Right lung (tissue), 5 donors: Measurements from ENCODE around the gene ATP5PD. TPM values are rescaled to one million over a fixed set of nuclear protein-coding genes. Genes with fewer than 3 reads are reported as not detected.

Experiments used
- DNase-seq, 2 donors: peaks; one replicate each; pipeline ENCODE4 v3.0.0-alpha.2; 2013
- polyA plus RNA-seq, 5 donors: library from polyadenylated mRNA; unstranded; fragments of 120-200 nt; gene quantifications; one replicate each; pipeline versions ENCODE4 v1.2.1 to v1.2.3, GENCODE V29; 2013; ENCODE audit warnings: inconsistent platforms in 1 of 5, low replicate concordance in 1 of 5; ENCODE audit not compliant: insufficient read length in 5 of 5, insufficient read depth in 1 of 5

Gene ATP5PD
- polyA plus RNA-seq, 5 donors, result 200 to 252 (median 213) TPM

- DNase-seq, result no peak
Observed at GRCh38 chr17:75001915-75002843, 44.6 kb downstream of the ATP5PD start.

- no peak for DNase-seq
Observed at GRCh38 chr17:74999523-74999922, 47.2 kb downstream of the ATP5PD start.

- DNase-seq, result no peak
Observed at GRCh38 chr17:74998783-74999182, 48.0 kb downstream of the ATP5PD start.

DNA sequence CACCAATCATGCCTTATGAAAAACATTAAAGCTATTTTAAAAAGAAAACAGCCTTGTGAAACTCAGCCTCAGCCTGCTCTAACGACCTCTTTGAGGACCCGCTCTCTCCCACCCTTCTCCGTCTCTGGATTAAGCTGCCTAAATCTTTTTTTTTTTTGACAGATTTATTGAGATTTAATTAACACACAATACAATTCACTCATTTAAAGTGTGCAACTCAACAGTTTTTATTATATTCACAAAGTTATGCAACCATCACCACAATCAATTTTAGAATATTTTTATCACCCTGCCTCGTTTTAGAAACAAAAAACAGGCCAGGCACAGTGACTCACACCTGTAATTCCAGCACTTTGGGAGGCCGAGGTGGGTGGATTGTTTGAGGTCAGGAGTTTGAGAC, 50.9 kb downstream of the ATP5PD start:
- DNase-seq, result no peak

DNA sequence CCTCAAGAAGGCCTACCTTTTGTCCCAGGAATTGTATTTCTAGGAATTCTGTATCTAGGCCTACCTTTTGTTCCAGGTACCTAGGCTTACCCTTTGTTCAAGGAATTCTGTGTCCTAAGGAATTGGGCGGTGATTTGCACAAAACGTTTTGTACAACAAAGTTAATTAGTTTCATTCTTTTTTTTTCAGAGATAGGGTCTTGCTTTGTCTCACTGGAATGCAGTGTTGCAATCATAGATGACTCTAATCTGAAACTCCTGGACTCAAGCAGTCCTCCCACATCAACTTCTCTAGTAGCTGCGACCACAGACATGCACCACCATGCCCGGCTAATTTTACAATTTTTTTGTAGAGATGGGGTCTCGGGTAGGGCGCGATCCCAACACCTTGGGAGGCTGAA, 52.3 kb downstream of the ATP5PD start:
- no peak for DNase-seq

DNA sequence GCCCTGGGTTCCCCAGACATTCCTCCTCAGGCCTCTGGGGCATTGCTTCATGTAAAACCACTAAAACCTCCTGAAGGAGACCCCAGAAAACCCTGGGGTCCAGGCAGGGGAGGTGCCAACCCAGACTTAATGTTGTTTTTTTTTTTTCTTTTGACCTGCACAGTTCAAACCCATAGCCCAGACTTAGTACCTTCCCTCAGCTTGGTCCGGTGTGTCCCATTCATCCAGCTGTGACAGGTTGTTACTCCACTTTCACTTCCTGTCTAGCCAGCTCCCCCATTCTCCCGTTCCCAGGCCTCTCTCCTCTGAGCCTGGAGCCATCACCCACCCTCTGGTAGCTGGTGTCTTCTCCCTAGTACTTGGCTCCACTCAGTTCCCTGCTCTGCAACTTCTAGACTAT, 54.5 kb downstream of the ATP5PD start:
- DNase-seq, result no peak

GRCh38 chr17:74990581-74991105, 56.1 kb downstream of the ATP5PD start:
- no peak for DNase-seq

Other genes with a start within 250 kb of the ATP5PD start
- gene GRIN2C, start 187.1 kb downstream of the ATP5PD start, polyA plus RNA-seq, result under 1 TPM; 0.15 to 0.38 (median 0.21) TPM
- 1 to 10 TPM; 4.6 to 8.3 (median 7.5) TPM for gene FDXR, start 174.0 kb downstream of the ATP5PD start, polyA plus RNA-seq
- gene FADS6, start 153.3 kb downstream of the ATP5PD start, polyA plus RNA-seq, result under 1 TPM in 4 of 5 donors, not detected in 1; 0.09 to 0.18 (median 0.10) TPM
- under 1 TPM in 4 of 5 donors, not detected in 1; 0.05 to 0.22 (median 0.12) TPM for gene USH1G, start 123.7 kb downstream of the ATP5PD start, polyA plus RNA-seq
- gene OTOP2, start 122.7 kb downstream of the ATP5PD start, polyA plus RNA-seq, result not detected
- gene OTOP3, start 111.1 kb downstream of the ATP5PD start, polyA plus RNA-seq, result not detected
- 10 to 100 TPM; 48.9 to 76.3 (median 64.6) TPM for gene HID1, start 74.2 kb downstream of the ATP5PD start, polyA plus RNA-seq
- gene CDR2L, start 59.3 kb downstream of the ATP5PD start, polyA plus RNA-seq, result 10 to 100 TPM in 4 of 5 donors, 1 to 10 TPM in 1; 9.4 to 19.7 (median 12.5) TPM
- 10 to 100 TPM; 20.5 to 28.2 (median 24.6) TPM for gene MRPL58, start 34.3 kb downstream of the ATP5PD start, polyA plus RNA-seq
- 10 to 100 TPM; 25.0 to 29.1 (median 28.6) TPM for gene KCTD2, start 256 bp upstream of the ATP5PD start, polyA plus RNA-seq
- 10 to 100 TPM; 16.1 to 26.8 (median 23.3) TPM for gene SLC16A5, start 41.0 kb upstream of the ATP5PD start, polyA plus RNA-seq
- 10 to 100 TPM; 11.7 to 17.2 (median 15.1) TPM for gene ARMC7, start 63.0 kb upstream of the ATP5PD start, polyA plus RNA-seq
- 10 to 100 TPM; 42.4 to 63.3 (median 46.6) TPM for gene NT5C, start 84.8 kb upstream of the ATP5PD start, polyA plus RNA-seq
- 100 to 1,000 TPM in 1 of 5 donors, 10 to 100 TPM in 4; 73.5 to 103 (median 83.6) TPM for gene JPT1, start 107.5 kb upstream of the ATP5PD start, polyA plus RNA-seq
- 100 to 1,000 TPM; 666 to 791 (median 727) TPM for gene SUMO2, start 136.0 kb upstream of the ATP5PD start, polyA plus RNA-seq
- gene NUP85, start 158.7 kb upstream of the ATP5PD start, polyA plus RNA-seq, result 10 to 100 TPM; 66.5 to 86.1 (median 79.5) TPM
- 10 to 100 TPM; 37.2 to 45.7 (median 39.9) TPM for gene GGA3, start 214.6 kb upstream of the ATP5PD start, polyA plus RNA-seq
- 10 to 100 TPM; 59.8 to 71.3 (median 64.5) TPM for gene MRPS7, start 214.9 kb upstream of the ATP5PD start, polyA plus RNA-seq
- 10 to 100 TPM; 14.7 to 17.2 (median 15.5) TPM for gene MIF4GD, start 224.3 kb upstream of the ATP5PD start, polyA plus RNA-seq
- gene SLC25A19, start 242.5 kb upstream of the ATP5PD start, polyA plus RNA-seq, result 1 to 10 TPM; 5.5 to 8.2 (median 7.6) TPM